Stomach (tissue), 9 donors: ENCODE data around the gene FCRLA. TPM values are rescaled to one million over a fixed set of nuclear protein-coding genes. Genes with fewer than 3 reads are reported as not detected.
"Not testable (repeated sequence)": the region's sequence is repeated elsewhere in the genome, so short reads cannot be mapped to it uniquely, and the experiment has no call there.

ENCODE experiments used
- DNase-seq, 2 donors: peaks; one replicate each; pipeline versions ENCODE4 v3.0.0 to v3.0.0-alpha.2; 2013 to 2019
- H3K27ac ChIP-seq, 5 donors: fragments of 200-600 bp in 4 of 5; sonication (generic) in 4 of 5; one replicate each; pipeline ENCODE4 v1.5.1; 2013 to 2019; ENCODE audit warnings: mild to moderate bottlenecking in 1 of 5, moderate library complexity in 1 of 5
- H3K27me3 ChIP-seq, 3 donors: fragments of 200-600 bp; sonication (generic); one replicate each; pipeline ENCODE4 v1.5.1; 2017 to 2019; ENCODE audit warnings: mixed run types in 1 of 3
- H3K36me3 ChIP-seq, 4 donors: fragments of 200-600 bp; sonication (generic); 1 replicate in 3 of 4; 2 replicates in 1 of 4; pipeline ENCODE4 v1.5.1; 2016 to 2019
- H3K4me1 ChIP-seq, 4 donors: fragments of 200-600 bp; sonication (generic); one replicate each; pipeline ENCODE4 v1.5.1; 2016 to 2019
- H3K4me3 ChIP-seq, 4 donors: fragments of 200-600 bp; sonication (generic) in 3 of 4; one replicate each; pipeline ENCODE4 v1.5.1; 2016 to 2019; ENCODE audit warnings: mild to moderate bottlenecking in 1 of 4
- H3K9me3 ChIP-seq, 4 donors: fragments of 200-600 bp; sonication (generic); one replicate each; pipeline ENCODE4 v1.5.1; 2016 to 2019
- CTCF ChIP-seq, 7 experiments: fragments of 450-650 bp in 4 of 7; fragments of 200-600 bp in 3 of 7; sonication (generic) in 3 of 7; IDR thresholded peaks; one replicate each; pipeline ENCODE4 v1.5.1; 2016 to 2019; ENCODE audit warnings: antibody characterized with exemption in 7 of 7, control low read depth in 2 of 7, mild to moderate bottlenecking in 1 of 7
- EP300 ChIP-seq: sonication (generic); formaldehyde crosslinking; IDR thresholded peaks from one replicate; pipeline ENCODE4 v1.6.1; 2017; ENCODE audit warnings: antibody characterized with exemption
- POLR2A ChIP-seq, 4 donors: fragments of 450-650 bp; IDR thresholded peaks; one replicate each; pipeline ENCODE4 v1.6.1; 2016; ENCODE audit warnings: antibody characterized with exemption in 4 of 4, control low read depth in 2 of 4, mild to moderate bottlenecking in 1 of 4, moderate library complexity in 1 of 4
- POLR2AphosphoS5 ChIP-seq, 3 donors: sonication (generic); formaldehyde crosslinking; IDR thresholded peaks; one replicate each; pipeline ENCODE4 v1.6.1; 2016; ENCODE audit warnings: antibody characterized with exemption in 3 of 3
- WGBS, 5 donors: extraction: QIAGEN DNeasy Blood & Tissue Kit in 3 of 5; methylation state at CpG; one replicate each; pipeline versions ENCODE4 v1.1.5 to v1.1.7; 2013 to 2018; 5-methylcytosine and 5-hydroxymethylcytosine counted together
- intact Hi-C: fragments of 100-400 bp; cut with DNase I; formaldehyde crosslinking; loops from one replicate; pipeline ENCODE4 v1.15.1; 2023; ENCODE audit warnings: low total_unique reads
- polyA plus RNA-seq, 3 donors: library from polyadenylated mRNA; stranded (reverse); fragments of 200-250 nt; gene quantifications; one replicate each; pipeline ENCODE4 v1.2.3, GENCODE V29; 2013
- total RNA-seq, 5 donors: library from RNA; depleted of rRNA; stranded (reverse); fragments of >200 nt; gene quantifications; one replicate each; pipeline versions ENCODE4 v1.1.0 to v1.2.3, GENCODE V29; 2014 to 2016
- donor health status: healthy with polysubstance abuse.
- donor health status: Bipolar disorder and iron deficiency.
- donor health status: healthy.

The FCRLA gene
- total and polyA plus RNA-seq, 8 donors: 1.8 to 3.4 (median 2.6) TPM; not detected in 5

GRCh38 chr1:161721738-161722343 lies 14.8 kb downstream of the FCRLA start:
- Histone ChIP-seq H3K27ac (no peak overlapping the region), H3K36me3 (no peaks in the 10 kb centered on the region), H3K9me3 (no peaks in the 10 kb centered on the region), H3K4me3 (no peak overlapping the region), H3K4me1 (peaks cover 8 to 16% (median 15%) of the 10 kb centered on the region in 4 donors), H3K27me3 (peaks cover 0 to 58% (median 0%) of the 10 kb centered on the region in 3 donors)
- intact Hi-C loops: no loop called here
- TF ChIP-seq CTCF (IDR thresholded peaks at IDR 0.05) (no peak), POLR2AphosphoS5 (IDR thresholded peaks at IDR 0.05) (no peak), EP300 (no peak), POLR2A (IDR thresholded peaks at IDR 0.05) (no peak)
- DNase-seq: no peak
- WGBS, 5 donors: 52 to 65% (median 65%) methylated on average over 8 of the region's 8 CpGs

- H3K4me1 ChIP-seq: peaks cover 8 to 19% (median 16%) of the 10 kb centered on the region in 4 donors
- TF ChIP-seq POLR2AphosphoS5 (IDR thresholded peaks at IDR 0.05): no peak
- no peak for TF ChIP-seq POLR2A (IDR thresholded peaks at IDR 0.05)
- TF ChIP-seq CTCF (IDR thresholded peaks at IDR 0.05): no peak
- TF ChIP-seq EP300: no peak
- no peak overlapping the region for H3K4me3 ChIP-seq
- peaks cover 0 to 58% (median 0%) of the 10 kb centered on the region in 3 donors for H3K27me3 ChIP-seq
- no peaks in the 10 kb centered on the region for H3K9me3 ChIP-seq
- H3K36me3 ChIP-seq: no peaks in the 10 kb centered on the region
- DNase-seq: no peak
- WGBS, 5 donors: 90 to 100% (median 96%) methylated on average over 1 of the region's 1 CpG
- intact Hi-C loops: no loop called here
- H3K27ac ChIP-seq: no peak overlapping the region
Observed at GRCh38 chr1:161722406-161722805, 15.4 kb downstream of the FCRLA start.

- Histone ChIP-seq H3K4me1 (peaks cover 8 to 26% (median 19%) of the 10 kb centered on the region in 4 donors), H3K27me3 (peaks cover 0 to 59% (median 0%) of the 10 kb centered on the region in 3 donors), H3K36me3 (no peaks in the 10 kb centered on the region), H3K27ac (no peak overlapping the region), H3K4me3 (no peak overlapping the region), H3K9me3 (no peaks in the 10 kb centered on the region)
- TF ChIP-seq POLR2A (IDR thresholded peaks at IDR 0.05): no peak
- TF ChIP-seq EP300: no peak
- TF ChIP-seq CTCF (IDR thresholded peaks at IDR 0.05): no peak
- intact Hi-C loops: no loop called here
- 69 to 98% (median 80%) methylated on average over 5 to 8 of the region's 8 CpGs for WGBS, 5 donors
- DNase-seq: peak in 1 of 2 donors; percentile 65
Observed at GRCh38 chr1:161723459-161724141, 16.6 kb downstream of the FCRLA start.

GRCh38 chr1:161725258-161725907 lies 18.4 kb downstream of the FCRLA start:
- H3K27me3 ChIP-seq: peaks cover 0 to 60% (median 0%) of the 10 kb centered on the region in 3 donors
- peak overlapping the region; percentile 79 to 90 (median 88) for H3K27ac ChIP-seq
- WGBS, 5 donors: 47 to 56% (median 49%) methylated on average over 22 of the region's 22 CpGs
- H3K9me3 ChIP-seq, DNase-seq, H3K36me3 ChIP-seq, intact Hi-C loops: not testable (repeated sequence)
- H3K4me1 ChIP-seq: peaks cover 8 to 26% (median 19%) of the 10 kb centered on the region in 4 donors
- peak overlapping the region; percentile 68 to 93 (median 78) for H3K4me3 ChIP-seq
